HEK293 (cell line): Measurements from ENCODE around the gene MYL3.

ENCODE experiments used
- CTCF ChIP-seq: fragments of 450-650 bp; formaldehyde crosslinking; IDR thresholded peaks from 2 replicates; pipeline ENCODE4 v1.5.1; 2016; ENCODE audit warnings: missing biosample characterization, missing genetic modification characterization
- ZNF629 ChIP-seq: fragments of 450-650 bp; formaldehyde crosslinking; IDR thresholded peaks from 2 replicates; pipeline ENCODE4 v1.5.1; 2017; ENCODE audit warnings: missing biosample characterization, missing genetic modification characterization

GRCh38 chr3:46874430-46874829 is 11.2 kb upstream of the MYL3 start:
- TF ChIP-seq CTCF (tag by site-specific recombination) (no peak), ZNF629 (tag by site-specific recombination) (no peak)
